Ureter (tissue), 1 donor: ENCODE data around the gene ZNF276. TPM values are rescaled to one million over a fixed set of nuclear protein-coding genes. Genes with fewer than 3 reads are reported as not detected.

ENCODE experiments used
- DNase-seq: peaks from one replicate; pipeline ENCODE4 v3.0.0-alpha.2; 2020; ENCODE audit warnings: low spot score
- total RNA-seq: library from RNA; stranded (reverse); gene quantifications from one replicate; pipeline ENCODE4 v1.2.4, GENCODE V29; 2023
- donor health status: DM: yes; HTN: yes; CAD: no.

The ZNF276 gene
- total RNA-seq, 1 donor from 2014 or later: 44.1 TPM

GRCh38 chr16:89716493-89716892, 4.8 kb upstream of the ZNF276 start:
- DNase-seq: no peak

- no peak for DNase-seq
Observed at GRCh38 chr16:89716916-89717687, 4.2 kb upstream of the ZNF276 start.

- DNase-seq: no peak
Observed at GRCh38 chr16:89717688-89718505, 3.4 kb upstream of the ZNF276 start.

GRCh38 chr16:89720551-89720812, 855 bp upstream of the ZNF276 start:
- no peak for DNase-seq

- DNase-seq: peak; percentile 76
Observed at GRCh38 chr16:89721546-89722391, 432 bp downstream of the ZNF276 start.

GRCh38 chr16:89722392-89723278, 1.3 kb downstream of the ZNF276 start:
- peak; percentile 85 for DNase-seq

GRCh38 chr16:89723279-89724250, 2.2 kb downstream of the ZNF276 start:
- DNase-seq: no peak

GRCh38 chr16:89727406-89728120, 6.2 kb downstream of the ZNF276 start:
- no peak for DNase-seq

GRCh38 chr16:89729293-89729692, 8.0 kb downstream of the ZNF276 start:
- DNase-seq: no peak

- DNase-seq: no peak
Observed at GRCh38 chr16:89729863-89730593, 8.7 kb downstream of the ZNF276 start.

GRCh38 chr16:89730610-89731234, 9.4 kb downstream of the ZNF276 start:
- no peak for DNase-seq

GRCh38 chr16:89732142-89732917, 11.0 kb downstream of the ZNF276 start:
- DNase-seq: no peak

GRCh38 chr16:89732918-89733242, 11.5 kb downstream of the ZNF276 start:
- DNase-seq: no peak

- DNase-seq: no peak
Observed at GRCh38 chr16:89733322-89733721, 12.0 kb downstream of the ZNF276 start.

- DNase-seq: no peak
Observed at GRCh38 chr16:89733792-89734191, 12.5 kb downstream of the ZNF276 start.

GRCh38 chr16:89736554-89736953, 15.2 kb downstream of the ZNF276 start:
- DNase-seq: no peak

GRCh38 chr16:89737341-89738071, 16.2 kb downstream of the ZNF276 start:
- no peak for DNase-seq
